ENCODE results near the gene ARHGAP42.
"Not testable (repeated sequence)": the region's sequence is repeated elsewhere in the genome, so short reads cannot be mapped to it uniquely, and the experiment has no call there.

The ARHGAP42 gene

GRCh38 chr11:100965346-100965745, 278.3 kb downstream of the ARHGAP42 start:
- no peak for DNase-seq (ENCODE audit: low spot score)

- no peak for DNase-seq (ENCODE audit: low spot score)
Measured at GRCh38 chr11:100966366-100966765, 279.3 kb downstream of the ARHGAP42 start.

- DNase-seq (ENCODE audit: low spot score) = no peak
Measured at GRCh38 chr11:100969008-100969407, 281.9 kb downstream of the ARHGAP42 start.

- DNase-seq (ENCODE audit: low spot score) = no peak
Measured at GRCh38 chr11:100970283-100971164, 283.4 kb downstream of the ARHGAP42 start.

GRCh38 chr11:100972046-100972445, 285.0 kb downstream of the ARHGAP42 start:
- DNase-seq (ENCODE audit: low spot score) = no peak

- DNase-seq (ENCODE audit: low spot score) = no peak
Measured at GRCh38 chr11:100978442-100978841, 291.4 kb downstream of the ARHGAP42 start.

GRCh38 chr11:100978939-100979338, 291.9 kb downstream of the ARHGAP42 start:
- no peak for DNase-seq (ENCODE audit: low spot score)

- DNase-seq (ENCODE audit: low spot score) = no peak
Measured at GRCh38 chr11:100980156-100980555, 293.1 kb downstream of the ARHGAP42 start.

GRCh38 chr11:100981196-100981824, 294.2 kb downstream of the ARHGAP42 start:
- no peak for DNase-seq (ENCODE audit: low spot score)

- no peak for DNase-seq (ENCODE audit: low spot score)
Measured at GRCh38 chr11:100984668-100985067, 297.6 kb downstream of the ARHGAP42 start.

- DNase-seq (ENCODE audit: low spot score) = no peak
Measured at GRCh38 chr11:100990931-100991330, 303.8 kb downstream of the ARHGAP42 start.

GRCh38 chr11:100991541-100991940, 304.5 kb downstream of the ARHGAP42 start:
- no peak for DNase-seq (ENCODE audit: low spot score)

- no peak for DNase-seq (ENCODE audit: low spot score)
Measured at GRCh38 chr11:100994966-100995365, 307.9 kb downstream of the ARHGAP42 start.

- no peak for DNase-seq (ENCODE audit: low spot score)
Measured at GRCh38 chr11:100999756-101000155, 312.7 kb downstream of the ARHGAP42 start.

- no peak for DNase-seq (ENCODE audit: low spot score)
Measured at GRCh38 chr11:101003468-101003867, 316.4 kb downstream of the ARHGAP42 start.

GRCh38 chr11:101008961-101009689, 322.0 kb downstream of the ARHGAP42 start:
- DNase-seq (ENCODE audit: low spot score) = no peak

- DNase-seq (ENCODE audit: low spot score) = no peak
Measured at GRCh38 chr11:101009690-101010055, 322.6 kb downstream of the ARHGAP42 start.

GRCh38 chr11:101010899-101011298, 323.8 kb downstream of the ARHGAP42 start:
- DNase-seq (ENCODE audit: low spot score) = no peak

GRCh38 chr11:101011881-101012280, 324.8 kb downstream of the ARHGAP42 start:
- DNase-seq (ENCODE audit: low spot score) = no peak

- not testable (repeated sequence) for DNase-seq (ENCODE audit: low spot score)
Measured at GRCh38 chr11:101013702-101014101, 326.6 kb downstream of the ARHGAP42 start.

- DNase-seq (ENCODE audit: low spot score) = no peak
Measured at GRCh38 chr11:101014600-101015285, 327.7 kb downstream of the ARHGAP42 start.

- DNase-seq (ENCODE audit: low spot score) = no peak
Measured at GRCh38 chr11:101019870-101020269, 332.8 kb downstream of the ARHGAP42 start.

Data from hematopoietic multipotent progenitor cell treated with erythropoietin and hydrocortisone succinate and interleukin-3 and kit ligand, for 15 days (in vitro differentiated cells).